Stimulated activated CD8-positive, alpha-beta memory T cell treated with anti-CD3 and anti-CD28 coated beads, Interleukin-15, amount 100 ng/mL, for 48 hours (primary cell): ENCODE data around the gene C10orf143.

Experiments used
- DNase-seq, 2 donors: peaks; one replicate each; pipeline ENCODE4 v3.0.0-alpha.2; 2020; ENCODE audit warnings: low read depth in 2 of 2

The C10orf143 gene

GRCh38 chr10:130014263-130015074 is 96.2 kb downstream of the C10orf143 start:
- DNase-seq, result no peak
